OCI-M2 (cell line): ENCODE data around the gene ALDH18A1.

Source experiments
- DNase-seq: peaks from one replicate; lab custom pipeline; 2025; ENCODE audit not compliant: unreplicated experiment; lab: John Stamatoyannopoulos, UW

Gene ALDH18A1

DNA sequence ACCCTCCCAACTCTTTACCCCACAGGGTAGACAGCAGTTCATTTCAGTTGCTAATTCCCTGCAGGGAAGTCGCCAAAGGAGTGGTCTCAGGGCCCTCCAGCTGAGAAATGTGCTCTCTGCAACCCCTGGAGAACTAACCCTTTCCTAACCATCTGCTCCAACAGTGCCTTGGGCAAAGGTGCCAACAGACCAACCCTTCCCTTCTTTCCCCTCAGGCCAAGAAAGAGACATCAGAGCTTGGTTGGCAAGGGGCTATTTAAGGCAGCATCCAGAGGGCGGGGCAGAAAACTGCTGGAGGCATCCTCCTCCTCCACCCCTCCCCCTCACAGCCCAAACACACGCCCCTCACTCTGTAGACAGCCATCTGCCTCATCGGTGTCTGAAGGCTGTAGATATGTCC, 97.0 kb downstream of the ALDH18A1 start:
- no peak for DNase-seq

- DNase-seq, result no peak
These were observed 97.8 kb downstream of the ALDH18A1 start for GRCh38 chr10:95558593-95559320.

- DNase-seq, result no peak
These were observed 99.3 kb downstream of the ALDH18A1 start for GRCh38 chr10:95556994-95557767.
